ENCODE data around the gene ATF7IP. TPM values are rescaled to one million over a fixed set of nuclear protein-coding genes. Genes with fewer than 3 reads are reported as not detected.

ATF7IP gene
- total and polyA plus RNA-seq, 12 donors, result 4.0 to 85.8 (median 66.2) TPM

GRCh38 chr12:14427929-14428328 is 62.4 kb downstream of the ATF7IP start:
- peaks cover 0 to 13% (median 0%) of the 10 kb centered on the region in 11 donors for H3K9me3 ChIP-seq
- H3K27me3 ChIP-seq, result no peaks in the 10 kb centered on the region
- DNase-seq, result no peak
- peaks cover 0 to 81% (median 21%) of the 10 kb centered on the region in 9 donors for H3K36me3 ChIP-seq
- intact Hi-C loops (cut with DNase I), result loop anchor here in 1 of 10 donors (10.0 kb wide), 1 partner anchor 173 kb away; no protein-coding TSS in a partner anchor
- no peak overlapping the region for H3K4me3 ChIP-seq
- WGBS, 2 donors, result 100% methylated on average over 1 of the region's 1 CpG
- TF ChIP-seq, protein P1, sequence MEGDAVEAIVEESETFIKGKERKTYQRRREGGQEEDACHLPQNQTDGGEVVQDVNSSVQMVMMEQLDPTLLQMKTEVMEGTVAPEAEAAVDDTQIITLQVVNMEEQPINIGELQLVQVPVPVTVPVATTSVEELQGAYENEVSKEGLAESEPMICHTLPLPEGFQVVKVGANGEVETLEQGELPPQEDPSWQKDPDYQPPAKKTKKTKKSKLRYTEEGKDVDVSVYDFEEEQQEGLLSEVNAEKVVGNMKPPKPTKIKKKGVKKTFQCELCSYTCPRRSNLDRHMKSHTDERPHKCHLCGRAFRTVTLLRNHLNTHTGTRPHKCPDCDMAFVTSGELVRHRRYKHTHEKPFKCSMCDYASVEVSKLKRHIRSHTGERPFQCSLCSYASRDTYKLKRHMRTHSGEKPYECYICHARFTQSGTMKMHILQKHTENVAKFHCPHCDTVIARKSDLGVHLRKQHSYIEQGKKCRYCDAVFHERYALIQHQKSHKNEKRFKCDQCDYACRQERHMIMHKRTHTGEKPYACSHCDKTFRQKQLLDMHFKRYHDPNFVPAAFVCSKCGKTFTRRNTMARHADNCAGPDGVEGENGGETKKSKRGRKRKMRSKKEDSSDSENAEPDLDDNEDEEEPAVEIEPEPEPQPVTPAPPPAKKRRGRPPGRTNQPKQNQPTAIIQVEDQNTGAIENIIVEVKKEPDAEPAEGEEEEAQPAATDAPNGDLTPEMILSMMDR (IDR thresholded peaks at IDR 0.05), result no peak
- H3K27ac ChIP-seq, result no peak overlapping the region
- ATAC-seq, result no peak
- H3K4me1 ChIP-seq, result peaks cover 0 to 72% (median 33%) of the 10 kb centered on the region in 9 donors

DNA sequence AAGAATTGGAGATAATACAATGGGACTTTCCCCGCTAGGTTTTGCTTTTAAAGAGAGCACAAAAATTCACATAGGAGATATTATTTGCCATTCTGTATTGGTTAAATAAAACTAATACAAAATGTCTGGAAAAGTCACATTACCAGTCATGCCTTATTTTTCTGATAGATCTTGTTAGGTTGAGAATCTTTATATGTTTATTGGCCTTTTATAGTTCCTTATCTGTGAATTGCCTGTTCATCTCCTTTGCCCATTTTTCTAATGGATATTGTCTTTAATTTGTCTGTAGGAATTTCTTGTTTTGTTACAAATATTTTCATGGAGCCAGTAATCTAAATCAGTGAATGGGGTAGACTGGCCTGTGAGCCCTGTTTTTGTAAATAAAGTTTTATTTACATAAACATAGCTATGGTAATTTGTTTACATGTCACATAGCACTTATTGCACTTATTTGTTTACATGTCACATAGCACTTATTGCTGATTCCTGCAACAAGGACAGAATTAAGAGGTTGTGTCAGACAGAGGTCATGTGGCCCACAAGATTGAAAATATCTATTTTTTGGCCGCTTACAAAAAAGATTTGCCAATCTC is 65.0 kb downstream of the ATF7IP start:
- ATAC-seq, result no peak
- peaks cover 0 to 62% (median 25%) of the 10 kb centered on the region in 9 donors for H3K4me1 ChIP-seq
- TF ChIP-seq, protein P1 (IDR thresholded peaks at IDR 0.05), result no peak
- intact Hi-C loops (cut with DNase I), result no loop called here
- peaks cover 0 to 13% (median 0%) of the 10 kb centered on the region in 11 donors for H3K9me3 ChIP-seq
- 95 to 97% methylated on average over 2 of the region's 2 CpGs for WGBS, 2 donors
- peaks cover 0 to 74% (median 7%) of the 10 kb centered on the region in 9 donors for H3K36me3 ChIP-seq
- H3K27me3 ChIP-seq, result no peaks in the 10 kb centered on the region
- H3K27ac ChIP-seq, result no peak overlapping the region
- no peak for DNase-seq
- H3K4me3 ChIP-seq, result no peak overlapping the region

- Histone ChIP-seq H3K4me1 (peaks cover 0 to 53% (median 25%) of the 10 kb centered on the region in 9 donors), H3K27me3 (no peaks in the 10 kb centered on the region), H3K9me3 (peaks cover 0 to 13% (median 0%) of the 10 kb centered on the region in 11 donors), H3K4me3 (no peak overlapping the region), H3K27ac (peak overlapping the region in 2 of 10 donors; percentile 6 to 15), H3K36me3 (peaks cover 0 to 74% (median 16%) of the 10 kb centered on the region in 9 donors)
- TF ChIP-seq, protein P1 (IDR thresholded peaks at IDR 0.05), result no peak
- ATAC-seq, result peak in 6 of 8 donors; percentile 29 to 84 (median 67)
- no peak for DNase-seq
- intact Hi-C loops (cut with DNase I), result no loop called here
- 56 to 62% methylated on average over 2 of the region's 2 CpGs for WGBS, 2 donors
Measured at GRCh38 chr12:14431975-14432374, 66.5 kb downstream of the ATF7IP start.

- 96% methylated on average over 1 of the region's 1 CpG for WGBS, 2 donors
- Histone ChIP-seq H3K4me1 (peaks cover 0 to 27% (median 9%) of the 10 kb centered on the region in 9 donors), H3K27ac (no peak overlapping the region), H3K27me3 (no peaks in the 10 kb centered on the region), H3K4me3 (no peak overlapping the region), H3K36me3 (peaks cover 0 to 74% (median 31%) of the 10 kb centered on the region in 9 donors), H3K9me3 (peaks cover 0 to 5% (median 0%) of the 10 kb centered on the region in 11 donors)
- ATAC-seq, result no peak
- DNase-seq, result no peak
- intact Hi-C loops (cut with DNase I), result no loop called here
- TF ChIP-seq, protein P1 (IDR thresholded peaks at IDR 0.05), result no peak
Measured at GRCh38 chr12:14435627-14436026, 70.1 kb downstream of the ATF7IP start.
